AG10803 (cell line): ENCODE results near the gene OR4D2.

Source experiments
- DNase-seq: peaks from one replicate; pipeline ENCODE4 v3.0.0; 2010; ENCODE audit warnings: low read depth
- H3K4me3 ChIP-seq: 2 replicates; pipeline ENCODE4 v1.5.1; 2011; ENCODE audit warnings: mild to moderate bottlenecking, low read length, control low read depth
- CTCF ChIP-seq: conservative IDR thresholded peaks from 2 replicates; pipeline ENCODE4 v1.5.1; 2011; ENCODE audit warnings: mild to moderate bottlenecking, low read length, control low read depth, inconsistent platforms

Gene OR4D2

GRCh38 chr17:58172369-58173071, 5.7 kb downstream of the OR4D2 start:
- H3K4me3 ChIP-seq, result no peak overlapping the region
- TF ChIP-seq CTCF, result peak; percentile 31; the same call in 1 of the 2 replicates
- no peak for DNase-seq

GRCh38 chr17:58174871-58175270, 8.1 kb downstream of the OR4D2 start:
- DNase-seq, result no peak
- no peak for TF ChIP-seq CTCF
- no peak overlapping the region for H3K4me3 ChIP-seq

- H3K4me3 ChIP-seq, result no peak overlapping the region
- TF ChIP-seq CTCF, result no peak
- peak; percentile 6 for DNase-seq
Measured at GRCh38 chr17:58176200-58176599, 9.4 kb downstream of the OR4D2 start.

- TF ChIP-seq CTCF, result no peak
Measured at GRCh38 chr17:58181796-58182195, 15.0 kb downstream of the OR4D2 start.

GRCh38 chr17:58183514-58183913, 16.7 kb downstream of the OR4D2 start:
- no peak for TF ChIP-seq CTCF
- no peak for DNase-seq
- no peak overlapping the region for H3K4me3 ChIP-seq

More at GRCh38 chr17:58181796-58182195, 15.0 kb downstream of the OR4D2 start:
- no peak for DNase-seq
- no peak overlapping the region for H3K4me3 ChIP-seq

- no peak overlapping the region for H3K4me3 ChIP-seq
- no peak for TF ChIP-seq CTCF
- DNase-seq, result peak; percentile 17
Measured at GRCh38 chr17:58184308-58184985, 17.7 kb downstream of the OR4D2 start.
